Calu3 (cell line): Measurements from ENCODE around the gene ALDH4A1. TPM values are rescaled to one million over a fixed set of nuclear protein-coding genes. Genes with fewer than 3 reads are reported as not detected.

Experiments
- BruUV-seq: library from RNA; stranded (reverse); fragments of 400-500 nt; replicated peaks from 2 replicates; lab custom pipeline; 2021; lab: Mats Ljungman, UMichigan
- CTCF ChIA-PET: fragments of 300-600 bp; sonication (Branson Sonifier 250); formaldehyde crosslinking; loops from one replicate; lab custom pipeline; 2022; ENCODE audit warnings: antibody characterized with exemption; lab: Charles Lee
- DNase-seq: peaks from one replicate; pipeline ENCODE4 v3.0.0; 2022
- H3K27ac Mint-ChIP-seq: one replicate; pipeline ENCODE4 v1.8.0; 2022; ENCODE audit warnings: mixed read lengths; ENCODE audit not compliant: unreplicated experiment
- H3K27me3 Mint-ChIP-seq: one replicate; pipeline ENCODE4 v1.8.0; 2022; ENCODE audit warnings: mixed read lengths; ENCODE audit not compliant: unreplicated experiment
- H3K36me3 Mint-ChIP-seq: one replicate; pipeline ENCODE4 v1.8.0; 2022; ENCODE audit warnings: mild to moderate bottlenecking, moderate library complexity, mixed read lengths; ENCODE audit not compliant: insufficient read depth, unreplicated experiment
- H3K4me1 Mint-ChIP-seq: one replicate; pipeline ENCODE4 v1.8.0; 2022; ENCODE audit warnings: mild to moderate bottlenecking, low read depth, mixed read lengths; ENCODE audit not compliant: unreplicated experiment
- H3K4me3 Mint-ChIP-seq: one replicate; pipeline ENCODE4 v1.8.0; 2022; ENCODE audit warnings: mild to moderate bottlenecking, low read depth, moderate library complexity, mixed read lengths; ENCODE audit not compliant: unreplicated experiment
- H3K9me3 Mint-ChIP-seq: one replicate; pipeline ENCODE4 v1.8.0; 2022; ENCODE audit warnings: low read depth, mixed read lengths; ENCODE audit not compliant: unreplicated experiment
- CTCF ChIP-seq: fragments of 200-600 bp; IDR thresholded peaks from one replicate; pipeline ENCODE4 v1.8.0; 2022; ENCODE audit warnings: antibody characterized with exemption; ENCODE audit not compliant: unreplicated experiment
- intact Hi-C: fragments of 100-400 bp; cut with micrococcal nuclease; formaldehyde crosslinking; loops from one replicate; pipeline ENCODE4 v1.10.0; 2022; ENCODE audit not compliant: unreplicated experiment
- total RNA-seq: library from RNA; stranded (reverse); gene quantifications from 2 replicates; pipeline ENCODE4 v1.2.3, GENCODE V29; 2022

The ALDH4A1 gene
- total RNA-seq, 1 experiment from 2014 or later: 10.7 TPM

- no peaks in the 10 kb centered on the region for H3K9me3 Mint-ChIP-seq
- no peaks in the 10 kb centered on the region for H3K27me3 Mint-ChIP-seq
- no peak for TF ChIP-seq CTCF
- CTCF ChIA-PET: interaction anchor here (0.6 to 0.7 kb wide), 3 partner anchors 18 to 380 kb away, joined by 3 to 8 read pairs (median 5); partner anchors contain the start of gene IFFO2
- no peak overlapping the region for H3K4me3 Mint-ChIP-seq
- peaks cover 30% of the 10 kb centered on the region for H3K4me1 Mint-ChIP-seq
- DNase-seq: no peak
- intact Hi-C loops: no loop called here
- no peak overlapping the region for H3K27ac Mint-ChIP-seq
- no TSS peak for BruUV-seq
- H3K36me3 Mint-ChIP-seq: peaks cover 8% of the 10 kb centered on the region
These were observed 34.6 kb upstream of the ALDH4A1 start for GRCh38 chr1:18936814-18937481.

GRCh38 chr1:18936471-18936813, 34.1 kb upstream of the ALDH4A1 start:
- peaks cover 8% of the 10 kb centered on the region for H3K36me3 Mint-ChIP-seq
- CTCF ChIA-PET: interaction anchor here (0.6 kb wide), 1 partner anchor 20 kb away, joined by 5 read pairs; the partner anchor contains the start of gene IFFO2
- intact Hi-C loops: no loop called here
- H3K4me1 Mint-ChIP-seq: peaks cover 31% of the 10 kb centered on the region
- H3K27ac Mint-ChIP-seq: no peak overlapping the region
- no TSS peak for BruUV-seq
- no peaks in the 10 kb centered on the region for H3K27me3 Mint-ChIP-seq
- no peak overlapping the region for H3K4me3 Mint-ChIP-seq
- DNase-seq: no peak
- no peaks in the 10 kb centered on the region for H3K9me3 Mint-ChIP-seq
- TF ChIP-seq CTCF: no peak

- CTCF ChIA-PET: interaction anchor here (0.6 kb wide), 1 partner anchor 361 kb away, joined by 9 read pairs; no protein-coding TSS in a partner anchor
- H3K9me3 Mint-ChIP-seq: no peaks in the 10 kb centered on the region
- intact Hi-C loops: no loop called here
- peaks cover 8% of the 10 kb centered on the region for H3K36me3 Mint-ChIP-seq
- DNase-seq: no peak
- no peak for TF ChIP-seq CTCF
- no TSS peak for BruUV-seq
- H3K4me3 Mint-ChIP-seq: no peak overlapping the region
- no peak overlapping the region for H3K27ac Mint-ChIP-seq
- peaks cover 15% of the 10 kb centered on the region for H3K4me1 Mint-ChIP-seq
- H3K27me3 Mint-ChIP-seq: no peaks in the 10 kb centered on the region
These were observed 32.0 kb upstream of the ALDH4A1 start for GRCh38 chr1:18934205-18935000.

- Mint-ChIP-seq H3K27me3 (no peaks in the 10 kb centered on the region), H3K36me3 (peaks cover 8% of the 10 kb centered on the region), H3K4me3 (no peak overlapping the region), H3K27ac (no peak overlapping the region), H3K4me1 (peaks cover 15% of the 10 kb centered on the region), H3K9me3 (no peaks in the 10 kb centered on the region)
- TF ChIP-seq CTCF: no peak
- DNase-seq: no peak
- intact Hi-C loops: no loop called here
- no TSS peak for BruUV-seq
- CTCF ChIA-PET: interaction anchor here (1.1 kb wide), 1 partner anchor 20 kb away, joined by 10 read pairs; no protein-coding TSS in a partner anchor
These were observed 30.5 kb upstream of the ALDH4A1 start for GRCh38 chr1:18932879-18933278.
